Neural progenitor cell (in vitro differentiated cells): ENCODE measurements around the gene SMIM28. TPM values are rescaled to one million over a fixed set of nuclear protein-coding genes. Genes with fewer than 3 reads are reported as not detected.

Experiments used
- DNase-seq: peaks from one replicate; pipeline ENCODE4 v3.0.0-alpha.2; 2016; ENCODE audit warnings: low spot score
- H2AFZ ChIP-seq: fragments of 200-600 bp; sonication (generic); replicated peaks from 2 replicates; pipeline ENCODE4 v1.6.1; 2016; ENCODE audit warnings: antibody characterized with exemption
- H3F3A ChIP-seq: fragments of 200-600 bp; sonication (generic); 2 replicates; pipeline ENCODE4 v1.6.1; 2016; ENCODE audit warnings: antibody characterized with exemption, low read depth
- H3K27ac ChIP-seq: fragments of 200-600 bp; sonication (generic); 2 replicates; pipeline ENCODE4 v1.5.1; 2016; ENCODE audit warnings: mild to moderate bottlenecking
- H3K27me3 ChIP-seq: fragments of 200-600 bp; sonication (generic); 2 replicates; pipeline ENCODE4 v1.6.1; 2016; ENCODE audit warnings: mild to moderate bottlenecking, moderate library complexity
- H3K36me3 ChIP-seq: fragments of 200-600 bp; sonication (generic); 2 replicates; pipeline ENCODE4 v1.5.1; 2016
- H3K4me1 ChIP-seq: fragments of 200-600 bp; sonication (generic); 2 replicates; pipeline ENCODE4 v1.6.1; 2016; ENCODE audit warnings: mixed run types
- H3K4me2 ChIP-seq: fragments of 200-600 bp; sonication (generic); 2 replicates; pipeline ENCODE4 v1.6.1; 2016
- H3K4me3 ChIP-seq: fragments of 200-600 bp; sonication (generic); 2 replicates; pipeline ENCODE4 v1.5.1; 2016
- H3K79me2 ChIP-seq: fragments of 200-600 bp; sonication (generic); 2 replicates; pipeline ENCODE4 v1.6.1; 2016; ENCODE audit warnings: low read depth
- H3K9ac ChIP-seq: fragments of 200-600 bp; sonication (generic); 2 replicates; pipeline ENCODE4 v1.6.1; 2016
- H3K9me3 ChIP-seq: fragments of 200-600 bp; sonication (generic); 2 replicates; pipeline ENCODE4 v1.5.1; 2016; ENCODE audit warnings: low read depth
- H4K20me1 ChIP-seq: fragments of 200-600 bp; sonication (generic); 2 replicates; pipeline ENCODE4 v1.6.1; 2016; ENCODE audit warnings: low read depth
- H3K27ac Mint-ChIP-seq: 3 replicates; pipeline ENCODE4 v1.8.0; 2021; ENCODE audit warnings: mixed read lengths
- H3K27me3 Mint-ChIP-seq: 2 replicates; pipeline ENCODE4 v1.8.0; 2022; ENCODE audit warnings: low read depth, mild to moderate bottlenecking, inconsistent platforms, moderate library complexity, mixed read lengths; ENCODE audit not compliant: insufficient read depth
- H3K36me3 Mint-ChIP-seq: 3 replicates; pipeline ENCODE4 v1.8.0; 2021; ENCODE audit warnings: mixed read lengths
- H3K4me1 Mint-ChIP-seq: 3 replicates; pipeline ENCODE4 v1.8.0; 2021; ENCODE audit warnings: mixed read lengths
- H3K4me3 Mint-ChIP-seq: 3 replicates; pipeline ENCODE4 v1.8.0; 2021; ENCODE audit warnings: mild to moderate bottlenecking, moderate library complexity, mixed read lengths
- H3K9me3 Mint-ChIP-seq: 3 replicates; pipeline ENCODE4 v1.8.0; 2020; ENCODE audit warnings: mixed read lengths
- EZH2 ChIP-seq: fragments of 200-600 bp; sonication (generic); IDR thresholded peaks from 2 replicates; pipeline ENCODE4 v1.6.1; 2017; ENCODE audit warnings: antibody characterized with exemption, mild to moderate bottlenecking, moderate library complexity
- EZH2phosphoT487 ChIP-seq: fragments of 200-600 bp; sonication (generic); IDR thresholded peaks from 2 replicates; pipeline ENCODE4 v1.6.1; 2017; ENCODE audit warnings: antibody characterized with exemption
- total RNA-seq: library from RNA; depleted of rRNA; stranded (reverse); fragments of >200 nt; gene quantifications from 2 replicates; pipeline ENCODE4 v1.2.3, GENCODE V29; 2015; ENCODE audit warnings: low replicate concordance
- TF ChIP-seq, protein P1 (sequence below): fragments of 200-600 bp; sonication (generic); IDR thresholded peaks from 2 replicates; pipeline ENCODE4 v1.5.1; 2017; ENCODE audit warnings: antibody characterized with exemption, mild to moderate bottlenecking

SMIM28 gene
- total RNA-seq, 1 donor from 2014 or later, result not detected

DNA sequence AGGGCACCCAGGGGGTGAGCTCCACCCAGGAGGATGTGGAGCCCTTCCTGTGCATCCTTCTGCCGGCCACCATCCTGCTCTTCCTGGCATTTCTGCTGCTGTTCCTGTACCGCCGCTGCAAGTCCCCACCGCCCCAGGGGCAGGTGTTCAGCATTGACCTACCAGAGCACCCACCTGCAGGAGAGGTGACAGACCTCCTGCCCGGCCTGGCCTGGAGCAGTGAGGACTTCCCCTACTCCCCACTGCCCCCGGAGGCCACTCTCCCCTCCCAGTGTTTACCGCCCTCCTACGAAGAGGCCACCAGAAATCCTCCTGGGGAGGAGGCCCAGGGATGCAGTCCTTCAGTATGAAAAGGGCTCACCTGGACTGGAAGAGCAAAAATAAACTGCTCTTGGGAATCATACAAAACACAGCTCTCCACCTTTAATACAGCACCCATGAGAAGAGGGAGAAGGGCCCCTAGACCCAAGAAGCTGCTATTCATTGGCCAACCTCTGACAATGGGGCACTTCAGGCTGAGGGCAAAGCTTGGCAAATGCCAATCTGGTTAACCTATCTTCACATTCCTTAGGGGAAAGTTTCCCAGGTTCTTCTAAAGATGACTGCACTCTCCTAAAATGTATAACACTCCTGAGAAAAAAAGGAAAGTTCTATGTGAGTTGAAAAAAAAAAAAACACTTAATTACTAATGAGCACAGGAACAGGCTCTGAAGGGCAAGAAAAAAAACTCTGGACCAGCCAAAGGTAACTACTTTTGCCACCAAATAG is 5.0 kb downstream of the SMIM28 start:
- Histone ChIP-seq H3K9me3 (no peaks in the 10 kb centered on the region), H2AFZ (peak overlapping the region; percentile 6), H3K4me3 (no peak overlapping the region), H3K4me1 (no peaks in the 10 kb centered on the region), H3K27me3 (no peaks in the 10 kb centered on the region), H4K20me1 (no peaks in the 10 kb centered on the region), H3F3A (no peaks in the 10 kb centered on the region), H3K36me3 (no peaks in the 10 kb centered on the region), H3K9ac (no peak overlapping the region), H3K4me2 (no peak overlapping the region), H3K79me2 (no peaks in the 10 kb centered on the region), H3K27ac (no peak overlapping the region)
- no peaks in the 10 kb centered on the region for H3K36me3 Mint-ChIP-seq
- DNase-seq, result no peak
- H3K4me3 Mint-ChIP-seq, result no peak overlapping the region
- peaks cover 5% of the 10 kb centered on the region for H3K27me3 Mint-ChIP-seq
- no peak overlapping the region for H3K27ac Mint-ChIP-seq
- TF ChIP-seq, protein P1, sequence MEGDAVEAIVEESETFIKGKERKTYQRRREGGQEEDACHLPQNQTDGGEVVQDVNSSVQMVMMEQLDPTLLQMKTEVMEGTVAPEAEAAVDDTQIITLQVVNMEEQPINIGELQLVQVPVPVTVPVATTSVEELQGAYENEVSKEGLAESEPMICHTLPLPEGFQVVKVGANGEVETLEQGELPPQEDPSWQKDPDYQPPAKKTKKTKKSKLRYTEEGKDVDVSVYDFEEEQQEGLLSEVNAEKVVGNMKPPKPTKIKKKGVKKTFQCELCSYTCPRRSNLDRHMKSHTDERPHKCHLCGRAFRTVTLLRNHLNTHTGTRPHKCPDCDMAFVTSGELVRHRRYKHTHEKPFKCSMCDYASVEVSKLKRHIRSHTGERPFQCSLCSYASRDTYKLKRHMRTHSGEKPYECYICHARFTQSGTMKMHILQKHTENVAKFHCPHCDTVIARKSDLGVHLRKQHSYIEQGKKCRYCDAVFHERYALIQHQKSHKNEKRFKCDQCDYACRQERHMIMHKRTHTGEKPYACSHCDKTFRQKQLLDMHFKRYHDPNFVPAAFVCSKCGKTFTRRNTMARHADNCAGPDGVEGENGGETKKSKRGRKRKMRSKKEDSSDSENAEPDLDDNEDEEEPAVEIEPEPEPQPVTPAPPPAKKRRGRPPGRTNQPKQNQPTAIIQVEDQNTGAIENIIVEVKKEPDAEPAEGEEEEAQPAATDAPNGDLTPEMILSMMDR, result peak; percentile 27
- no peak for TF ChIP-seq EZH2phosphoT487
- peaks cover 9% of the 10 kb centered on the region for H3K4me1 Mint-ChIP-seq
- no peaks in the 10 kb centered on the region for H3K9me3 Mint-ChIP-seq

DNA sequence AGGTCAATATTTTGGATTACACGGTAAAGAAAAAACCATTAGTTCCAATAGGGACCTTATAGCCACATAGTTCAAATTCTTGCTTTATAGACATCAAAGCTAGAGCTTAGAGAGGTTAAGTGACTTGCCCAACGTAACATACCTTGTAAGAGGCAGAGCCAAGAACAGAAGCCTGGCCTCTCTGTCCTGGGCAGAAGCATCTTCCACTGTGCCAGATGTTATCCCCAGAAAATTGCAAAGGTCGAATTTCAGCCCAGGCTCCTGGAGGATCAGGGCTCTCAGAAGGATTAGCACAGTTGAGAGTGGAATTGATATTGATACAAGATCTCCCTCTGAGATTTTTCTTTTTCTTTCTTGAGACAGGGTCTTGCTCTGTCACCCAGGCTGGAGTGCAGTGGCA is 6.1 kb downstream of the SMIM28 start:
- Mint-ChIP-seq H3K27ac (no peak overlapping the region), H3K27me3 (peaks cover 5% of the 10 kb centered on the region), H3K4me3 (no peak overlapping the region), H3K36me3 (no peaks in the 10 kb centered on the region), H3K4me1 (peaks cover 6% of the 10 kb centered on the region), H3K9me3 (no peaks in the 10 kb centered on the region)
- Histone ChIP-seq H3F3A (no peaks in the 10 kb centered on the region), H3K9me3 (no peaks in the 10 kb centered on the region), H3K36me3 (no peaks in the 10 kb centered on the region), H3K4me1 (no peaks in the 10 kb centered on the region), H3K4me3 (no peak overlapping the region), H3K9ac (no peak overlapping the region), H3K79me2 (no peaks in the 10 kb centered on the region), H4K20me1 (no peaks in the 10 kb centered on the region), H2AFZ (no peak overlapping the region), H3K27ac (no peak overlapping the region), H3K27me3 (no peaks in the 10 kb centered on the region), H3K4me2 (no peak overlapping the region)
- TF ChIP-seq, protein P1, result no peak
- no peak for TF ChIP-seq EZH2phosphoT487
- TF ChIP-seq EZH2, result no peak
- peak; percentile 13 for DNase-seq

DNA sequence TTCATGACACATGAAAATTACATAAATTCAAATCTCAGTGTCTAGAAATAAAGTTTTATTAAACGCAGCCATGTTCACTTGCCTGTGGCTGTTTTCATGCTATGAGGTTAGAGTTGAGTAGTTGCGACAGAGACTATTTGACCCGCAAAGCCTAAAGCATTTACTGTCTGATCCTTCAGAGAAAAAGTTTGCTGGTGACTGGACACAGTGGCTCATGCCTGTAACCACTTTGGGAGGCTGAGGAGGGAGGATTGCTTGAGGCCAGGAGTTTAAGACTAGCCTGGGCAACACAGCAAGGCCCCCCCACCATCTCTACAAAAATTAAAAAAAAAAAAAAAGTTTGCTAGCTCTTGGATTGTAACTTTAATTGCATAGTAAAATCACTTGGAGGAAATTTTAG is 9.2 kb downstream of the SMIM28 start:
- no peak overlapping the region for H2AFZ ChIP-seq
- H3K9me3 ChIP-seq, result no peaks in the 10 kb centered on the region
- no peak overlapping the region for H3K4me2 ChIP-seq
- H3K4me1 ChIP-seq, result no peaks in the 10 kb centered on the region
- Mint-ChIP-seq H3K27me3 (peaks cover 5% of the 10 kb centered on the region), H3K27ac (no peak overlapping the region), H3K4me1 (peaks cover 6% of the 10 kb centered on the region), H3K9me3 (no peaks in the 10 kb centered on the region), H3K36me3 (no peaks in the 10 kb centered on the region), H3K4me3 (no peak overlapping the region)
- no peak overlapping the region for H3K4me3 ChIP-seq
- no peaks in the 10 kb centered on the region for H3F3A ChIP-seq
- no peak for DNase-seq
- no peak overlapping the region for H3K27ac ChIP-seq
- no peaks in the 10 kb centered on the region for H4K20me1 ChIP-seq
- no peaks in the 10 kb centered on the region for H3K27me3 ChIP-seq
- TF ChIP-seq EZH2phosphoT487, result no peak
- TF ChIP-seq, protein P1, result no peak
- TF ChIP-seq EZH2, result no peak
- no peaks in the 10 kb centered on the region for H3K79me2 ChIP-seq
- H3K9ac ChIP-seq, result no peak overlapping the region
- no peaks in the 10 kb centered on the region for H3K36me3 ChIP-seq
